22Rv1 (cell line): ENCODE results near the gene RAF1.

Experiments used
- CTCF ChIP-seq: fragments of 450-650 bp; IDR thresholded peaks from 2 replicates; pipeline ENCODE4 v1.5.1; 2017; ENCODE audit warnings: mild to moderate bottlenecking
- ZFX ChIP-seq: fragments of 450-650 bp; IDR thresholded peaks from 2 replicates; pipeline ENCODE4 v1.6.1; 2017; ENCODE audit warnings: antibody characterized with exemption, borderline replicate concordance

- TF ChIP-seq CTCF (no peak), ZFX (no peak)
These were observed 3.7 kb downstream of the RAF1 start for GRCh38 chr3:12660196-12660595.
